Spleen (tissue), 11 donors: ENCODE data around the gene EDC3. TPM values are rescaled to one million over a fixed set of nuclear protein-coding genes. Genes with fewer than 3 reads are reported as not detected.
A peak's percentile ranks its signal among the peaks of the same experiment; 100 is the strongest.

Experiments used
- DNase-seq: peaks from one replicate; pipeline ENCODE4 v3.0.0-alpha.2; 2020
- H3K27ac ChIP-seq, 8 donors: fragments of 200-600 bp; sonication (generic) in 7 of 8; 1 replicate in 4 of 8; 2 replicates in 4 of 8; pipeline versions ENCODE4 v1.5.0 to v1.8.0; 2016 to 2021; ENCODE audit warnings: inconsistent platforms in 4 of 8, mild to moderate bottlenecking in 4 of 8, moderate library complexity in 1 of 8
- H3K27me3 ChIP-seq, 7 donors: fragments of 200-600 bp; sonication (generic) in 6 of 7; replicated peaks in 1 of 7; 1 replicate in 4 of 7; 2 replicates in 3 of 7; pipeline versions ENCODE4 v1.5.0 to v1.8.0; 2016 to 2021; ENCODE audit warnings: inconsistent platforms in 3 of 7, mild to moderate bottlenecking in 1 of 7
- H3K36me3 ChIP-seq, 6 donors: fragments of 200-600 bp; sonication (generic) in 5 of 6; 1 replicate in 4 of 6; 2 replicates in 2 of 6; pipeline versions ENCODE4 v1.5.0 to v1.8.0; 2016 to 2021; ENCODE audit warnings: inconsistent platforms in 2 of 6
- H3K4me1 ChIP-seq, 6 donors: fragments of 200-600 bp; sonication (generic) in 5 of 6; 1 replicate in 3 of 6; 2 replicates in 3 of 6; pipeline versions ENCODE4 v1.5.0 to v1.8.0; 2016 to 2021; ENCODE audit warnings: inconsistent platforms in 3 of 6
- H3K4me3 ChIP-seq, 8 donors: fragments of 200-600 bp; sonication (generic) in 7 of 8; 1 replicate in 4 of 8; 2 replicates in 4 of 8; pipeline versions ENCODE4 v1.5.0 to v1.8.0; 2016 to 2021; ENCODE audit warnings: inconsistent platforms in 4 of 8, mild to moderate bottlenecking in 4 of 8, moderate library complexity in 2 of 8
- H3K9me3 ChIP-seq, 8 donors: fragments of 200-600 bp; sonication (generic) in 7 of 8; 1 replicate in 4 of 8; 2 replicates in 4 of 8; pipeline versions ENCODE4 v1.5.0 to v1.8.0; 2016 to 2021; ENCODE audit warnings: inconsistent platforms in 4 of 8
- POLR2A ChIP-seq, 3 donors: fragments of 450-650 bp; IDR thresholded peaks; one replicate each; pipeline ENCODE4 v1.5.1; 2017; ENCODE audit warnings: antibody characterized with exemption in 3 of 3, mild to moderate bottlenecking in 1 of 3
- POLR2AphosphoS5 ChIP-seq, 3 donors: sonication (generic); formaldehyde crosslinking; IDR thresholded peaks; one replicate each; pipeline ENCODE4 v1.5.1; 2017; ENCODE audit warnings: antibody characterized with exemption in 3 of 3
- whole genome bisulfite sequencing, 5 donors: extraction: QIAGEN DNeasy Blood & Tissue Kit in 3 of 5; methylation state at CpG; one replicate each; pipeline versions ENCODE4 v1.1.5 to v1.1.7; 2013 to 2018; 5-methylcytosine and 5-hydroxymethylcytosine counted together
- intact Hi-C: fragments of 100-400 bp; cut with DNase I; formaldehyde crosslinking; loops from one replicate; pipeline ENCODE4 v1.15.0; 2023; ENCODE audit warnings: low total_unique reads
- polyA plus RNA-seq, 3 donors: library from polyadenylated mRNA; stranded (reverse); fragments of 200-250 nt; gene quantifications; one replicate each; pipeline ENCODE4 v1.2.1, GENCODE V29; 2013
- total RNA-seq, 7 donors: library from RNA; depleted of rRNA in 3 of 7; stranded (reverse); fragments of >200 nt in 3 of 7; fragmentation: NEBNext Ultra II Directional in 4 of 7; extraction: Animal tissue kit (Norgen Biotek cat#: 25700) in 4 of 7; gene quantifications; one replicate each; pipeline versions ENCODE4 v1.1.0 to v1.2.1, GENCODE V29; 2016 to 2021
- TF ChIP-seq, protein P1 (sequence below), 11 experiments: fragments of 200-600 bp in 7 of 11; fragments of 450-650 bp in 4 of 11; sonication (generic) in 4 of 11; IDR thresholded peaks in 8 of 11; conservative IDR thresholded peaks in 3 of 11; 1 replicate in 7 of 11; 2 replicates in 4 of 11; pipeline versions ENCODE4 v1.4.0 to v1.8.0; 2016 to 2021; ENCODE audit warnings: antibody characterized with exemption in 11 of 11, inconsistent platforms in 4 of 11, mild to moderate bottlenecking in 1 of 11
- donor health status: healthy with polysubstance abuse.
- donor health status: DM: no; HTN: no; CAD: no; lungs with moderate emphysema.
- donor health status: DM: no; HTN: no; CAD: no.
- donor health status: Bipolar disorder and iron deficiency.
- donor health status: healthy.
- donor health status: DM: no; HTN: no; CAD: no.
- donor health status: DM: yes; HTN: yes; CAD: no.

Gene EDC3
- total and polyA plus RNA-seq, 10 donors, result 8.3 to 32.5 (median 17.9) TPM

- Histone ChIP-seq H3K9me3 (no peaks in the 10 kb centered on the region), H3K4me1 (peaks cover 0 to 12% (median 2%) of the 10 kb centered on the region in 6 donors), H3K27ac (peak overlapping the region in 2 of 8 donors; percentile 32 to 48), H3K4me3 (no peak overlapping the region), H3K36me3 (no peaks in the 10 kb centered on the region), H3K27me3 (no peaks in the 10 kb centered on the region)
- intact Hi-C loops, result no loop called here
- WGBS, 5 donors, result 72 to 90% (median 81%) methylated on average over 5 of the region's 5 CpGs
- no peak for DNase-seq
- TF ChIP-seq, protein P1, sequence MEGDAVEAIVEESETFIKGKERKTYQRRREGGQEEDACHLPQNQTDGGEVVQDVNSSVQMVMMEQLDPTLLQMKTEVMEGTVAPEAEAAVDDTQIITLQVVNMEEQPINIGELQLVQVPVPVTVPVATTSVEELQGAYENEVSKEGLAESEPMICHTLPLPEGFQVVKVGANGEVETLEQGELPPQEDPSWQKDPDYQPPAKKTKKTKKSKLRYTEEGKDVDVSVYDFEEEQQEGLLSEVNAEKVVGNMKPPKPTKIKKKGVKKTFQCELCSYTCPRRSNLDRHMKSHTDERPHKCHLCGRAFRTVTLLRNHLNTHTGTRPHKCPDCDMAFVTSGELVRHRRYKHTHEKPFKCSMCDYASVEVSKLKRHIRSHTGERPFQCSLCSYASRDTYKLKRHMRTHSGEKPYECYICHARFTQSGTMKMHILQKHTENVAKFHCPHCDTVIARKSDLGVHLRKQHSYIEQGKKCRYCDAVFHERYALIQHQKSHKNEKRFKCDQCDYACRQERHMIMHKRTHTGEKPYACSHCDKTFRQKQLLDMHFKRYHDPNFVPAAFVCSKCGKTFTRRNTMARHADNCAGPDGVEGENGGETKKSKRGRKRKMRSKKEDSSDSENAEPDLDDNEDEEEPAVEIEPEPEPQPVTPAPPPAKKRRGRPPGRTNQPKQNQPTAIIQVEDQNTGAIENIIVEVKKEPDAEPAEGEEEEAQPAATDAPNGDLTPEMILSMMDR (IDR thresholded peaks at IDR 0.05 in 8 of 11, conservative IDR thresholded peaks at IDR 0.05 in 3 of 11), result no peak
- TF ChIP-seq POLR2AphosphoS5 (IDR thresholded peaks at IDR 0.05) (no peak), POLR2A (IDR thresholded peaks at IDR 0.05) (no peak)
Measured at GRCh38 chr15:74716651-74717050, 20.8 kb upstream of the EDC3 start.

- H3K9me3 ChIP-seq, result no peaks in the 10 kb centered on the region
- peaks cover 0 to 16% (median 0%) of the 10 kb centered on the region in 7 donors for H3K27me3 ChIP-seq
- DNase-seq, result no peak
- TF ChIP-seq, protein P1 (IDR thresholded peaks at IDR 0.05 in 8 of 11, conservative IDR thresholded peaks at IDR 0.05 in 3 of 11), result no peak
- no peak for TF ChIP-seq POLR2A (IDR thresholded peaks at IDR 0.05)
- no peak for TF ChIP-seq POLR2AphosphoS5 (IDR thresholded peaks at IDR 0.05)
- H3K4me1 ChIP-seq, result peaks cover 0 to 35% (median 9%) of the 10 kb centered on the region in 6 donors
- intact Hi-C loops, result no loop called here
- WGBS, 5 donors, result 69 to 76% (median 70%) methylated on average over 3 of the region's 3 CpGs
- no peak overlapping the region for H3K4me3 ChIP-seq
- peak overlapping the region in 1 of 8 donors; percentile 37 for H3K27ac ChIP-seq
- H3K36me3 ChIP-seq, result no peaks in the 10 kb centered on the region
Measured at GRCh38 chr15:74712311-74712710, 16.5 kb upstream of the EDC3 start.

GRCh38 chr15:74710319-74711094, 14.7 kb upstream of the EDC3 start:
- H3K27me3 ChIP-seq, result peaks cover 0 to 20% (median 0%) of the 10 kb centered on the region in 7 donors
- H3K9me3 ChIP-seq, result no peaks in the 10 kb centered on the region
- TF ChIP-seq POLR2AphosphoS5 (IDR thresholded peaks at IDR 0.05), result no peak
- no peak for TF ChIP-seq POLR2A (IDR thresholded peaks at IDR 0.05)
- TF ChIP-seq, protein P1 (IDR thresholded peaks at IDR 0.05 in 8 of 11, conservative IDR thresholded peaks at IDR 0.05 in 3 of 11), result no peak
- H3K36me3 ChIP-seq, result no peaks in the 10 kb centered on the region
- no peak for DNase-seq
- peak overlapping the region in 7 of 8 donors; percentile 9 to 76 (median 58) for H3K27ac ChIP-seq
- intact Hi-C loops, result no loop called here
- WGBS, 5 donors, result 44 to 67% (median 49%) methylated on average over 3 of the region's 3 CpGs
- peaks cover 0 to 35% (median 9%) of the 10 kb centered on the region in 6 donors for H3K4me1 ChIP-seq
- peak overlapping the region in 1 of 8 donors; percentile 19 for H3K4me3 ChIP-seq

DNA sequence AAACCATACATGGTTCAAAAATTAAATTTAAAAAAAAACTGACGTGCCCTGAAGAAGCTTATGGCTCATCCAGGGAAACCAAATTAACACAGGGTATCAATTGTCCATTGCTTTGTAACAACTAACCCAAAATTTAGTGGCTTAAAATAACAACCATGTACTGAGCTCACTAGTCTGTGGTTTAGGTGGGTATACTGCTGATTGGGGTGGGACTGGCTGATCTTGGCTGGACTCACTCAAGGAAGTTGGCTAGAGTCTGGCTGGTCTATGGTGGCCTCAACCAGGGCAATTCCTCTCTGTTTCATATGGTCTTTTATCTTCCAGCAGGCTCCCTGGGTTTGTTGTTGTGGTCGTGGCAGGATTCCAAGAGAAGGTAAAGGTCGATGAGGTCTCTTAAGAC, 14.1 kb upstream of the EDC3 start:
- H3K27me3 ChIP-seq, result peaks cover 0 to 21% (median 0%) of the 10 kb centered on the region in 7 donors
- no peak for DNase-seq
- TF ChIP-seq POLR2AphosphoS5 (IDR thresholded peaks at IDR 0.05), result no peak
- TF ChIP-seq POLR2A (IDR thresholded peaks at IDR 0.05), result no peak
- TF ChIP-seq, protein P1 (IDR thresholded peaks at IDR 0.05 in 8 of 11, conservative IDR thresholded peaks at IDR 0.05 in 3 of 11), result no peak
- WGBS, 5 donors, result 70 to 78% (median 71%) methylated on average over 3 of the region's 3 CpGs
- H3K27ac ChIP-seq, result peak overlapping the region in 5 of 8 donors; percentile 26 to 76 (median 70)
- no peaks in the 10 kb centered on the region for H3K9me3 ChIP-seq
- peaks cover 0 to 35% (median 9%) of the 10 kb centered on the region in 6 donors for H3K4me1 ChIP-seq
- intact Hi-C loops, result no loop called here
- H3K36me3 ChIP-seq, result no peaks in the 10 kb centered on the region
- H3K4me3 ChIP-seq, result no peak overlapping the region
